Islet precursor cell (in vitro differentiated cells): ENCODE measurements around the gene WDCP.

Experiments used
- DNase-seq: peaks from one replicate; pipeline ENCODE4 v3.0.0-alpha.2; 2018

The WDCP gene

GRCh38 chr2:23988371-23988770, 58.8 kb downstream of the WDCP start:
- DNase-seq, result no peak
